ENCODE results near the gene GIMAP4.

- TF ChIP-seq CTCF (IDR thresholded peaks at IDR 0.05; ENCODE audit: insufficient read depth, low read length) (no peak), GABPA (IDR thresholded peaks at IDR 0.05; ENCODE audit: low read depth) (no peak), POLR2AphosphoS5 (IDR thresholded peaks at IDR 0.05; ENCODE audit: low read depth) (no peak)
Observed at GRCh38 chr7:150564566-150564965, 2.6 kb upstream of the GIMAP4 start.

All from HL-60 (cell line).